RWPE1 (cell line): ENCODE measurements around the gene C1orf167.

Experiments used
- CTCF ChIA-PET: fragments of 350-600 bp; sonication (Branson Sonifier 250); formaldehyde crosslinking; extraction: SDS; loops from one replicate; lab custom pipeline; 2021; lab: Yijun Ruan, JAX
- POLR2A ChIA-PET: fragments of 400-600 bp; formaldehyde crosslinking; extraction: SDS; loops from one replicate; lab custom pipeline; 2020; ENCODE audit warnings: antibody characterized with exemption; ENCODE audit not compliant: low non-redundant PET; lab: Yijun Ruan, JAX
- DNase-seq: peaks from one replicate; pipeline ENCODE4 v3.0.0; 2012; ENCODE audit warnings: low spot score
- H3K27ac ChIP-seq: fragments of 450-650 bp; 2 replicates; pipeline ENCODE4 v1.5.1; 2017
- TF ChIP-seq, protein P1 (sequence below): fragments of 450-650 bp; conservative IDR thresholded peaks from 2 replicates; pipeline ENCODE4 v1.5.1; 2017; ENCODE audit warnings: low read depth, mild to moderate bottlenecking

Gene C1orf167

GRCh38 chr1:11729155-11729497 is 32.9 kb upstream of the C1orf167 start:
- TF ChIP-seq, protein P1, sequence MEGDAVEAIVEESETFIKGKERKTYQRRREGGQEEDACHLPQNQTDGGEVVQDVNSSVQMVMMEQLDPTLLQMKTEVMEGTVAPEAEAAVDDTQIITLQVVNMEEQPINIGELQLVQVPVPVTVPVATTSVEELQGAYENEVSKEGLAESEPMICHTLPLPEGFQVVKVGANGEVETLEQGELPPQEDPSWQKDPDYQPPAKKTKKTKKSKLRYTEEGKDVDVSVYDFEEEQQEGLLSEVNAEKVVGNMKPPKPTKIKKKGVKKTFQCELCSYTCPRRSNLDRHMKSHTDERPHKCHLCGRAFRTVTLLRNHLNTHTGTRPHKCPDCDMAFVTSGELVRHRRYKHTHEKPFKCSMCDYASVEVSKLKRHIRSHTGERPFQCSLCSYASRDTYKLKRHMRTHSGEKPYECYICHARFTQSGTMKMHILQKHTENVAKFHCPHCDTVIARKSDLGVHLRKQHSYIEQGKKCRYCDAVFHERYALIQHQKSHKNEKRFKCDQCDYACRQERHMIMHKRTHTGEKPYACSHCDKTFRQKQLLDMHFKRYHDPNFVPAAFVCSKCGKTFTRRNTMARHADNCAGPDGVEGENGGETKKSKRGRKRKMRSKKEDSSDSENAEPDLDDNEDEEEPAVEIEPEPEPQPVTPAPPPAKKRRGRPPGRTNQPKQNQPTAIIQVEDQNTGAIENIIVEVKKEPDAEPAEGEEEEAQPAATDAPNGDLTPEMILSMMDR: no peak
- no peak overlapping the region for H3K27ac ChIP-seq
- no peak for DNase-seq
- POLR2A ChIA-PET: no interaction called here
- CTCF ChIA-PET: no interaction called here

GRCh38 chr1:11729498-11730428 is 32.2 kb upstream of the C1orf167 start:
- DNase-seq: no peak
- POLR2A ChIA-PET: no interaction called here
- TF ChIP-seq, protein P1: no peak
- H3K27ac ChIP-seq: peak overlapping the region; percentile 82
- CTCF ChIA-PET: no interaction called here

DNA sequence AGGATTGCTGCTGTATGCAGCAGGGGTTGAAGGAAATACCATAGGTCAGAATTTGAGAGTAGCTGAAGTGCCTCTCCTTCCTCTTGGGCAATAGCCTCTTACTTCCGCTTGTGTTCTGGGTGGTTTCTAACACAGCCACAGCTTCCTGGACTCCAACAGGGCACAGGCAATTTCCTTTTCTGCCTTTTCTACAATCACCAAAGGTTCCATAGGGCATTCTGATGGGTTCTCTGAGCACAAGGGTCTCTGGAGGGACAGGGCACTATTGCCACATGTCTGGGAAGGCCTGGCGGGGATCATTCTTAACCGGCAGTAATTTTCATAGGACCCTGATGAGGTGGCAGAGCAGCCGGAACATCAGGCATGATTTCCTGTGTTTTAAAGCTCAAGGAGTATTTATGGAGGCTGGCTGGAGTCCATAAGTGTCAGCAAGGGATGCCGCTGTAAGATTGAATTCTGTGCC is 31.5 kb upstream of the C1orf167 start:
- POLR2A ChIA-PET: no interaction called here
- peak overlapping the region; percentile 82 for H3K27ac ChIP-seq
- CTCF ChIA-PET: no interaction called here
- TF ChIP-seq, protein P1: no peak
- no peak for DNase-seq

- POLR2A ChIA-PET: interaction anchor here (0.6 to 0.7 kb wide), 2 partner anchors 76 to 130 kb away, joined by 3 to 6 read pairs; no protein-coding TSS in a partner anchor
- CTCF ChIA-PET: no interaction called here
Measured at GRCh38 chr1:11731691-11732283, 30.2 kb upstream of the C1orf167 start.

DNA sequence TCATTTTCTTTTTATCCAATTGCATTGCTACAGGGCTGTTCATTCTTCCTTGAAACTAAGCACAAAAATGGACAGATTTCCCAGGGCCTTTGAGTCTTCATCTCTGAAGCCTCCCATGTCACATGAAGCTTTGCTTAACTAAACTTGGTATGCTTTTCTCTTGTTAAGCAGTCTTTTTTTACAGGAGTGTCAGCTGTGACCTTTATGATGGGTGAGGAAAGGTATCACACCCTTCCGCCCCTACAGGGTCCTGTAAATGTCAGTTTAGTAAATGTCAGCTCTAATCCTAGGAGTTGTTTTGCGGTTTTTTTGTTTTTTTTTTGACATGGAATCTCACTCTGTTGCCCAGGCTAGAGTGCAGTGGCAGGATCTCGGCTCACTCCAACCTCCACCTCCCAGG is 28.7 kb upstream of the C1orf167 start:
- ChIA-PET CTCF (interaction anchor here (0.6 kb wide), 2 partner anchors 10 to 351 kb away, joined by 3 read pairs; no protein-coding TSS in a partner anchor), POLR2A (no interaction called here)
- TF ChIP-seq, protein P1: no peak
- H3K27ac ChIP-seq: no peak overlapping the region
- no peak for DNase-seq

More at GRCh38 chr1:11731691-11732283, 30.2 kb upstream of the C1orf167 start:
- no peak for DNase-seq
- TF ChIP-seq, protein P1: no peak
- H3K27ac ChIP-seq: peak overlapping the region; percentile 73

GRCh38 chr1:11735531-11735853 is 26.5 kb upstream of the C1orf167 start:
- H3K27ac ChIP-seq: peak overlapping the region; percentile 98
- ChIA-PET CTCF (interaction anchor here (0.6 to 0.9 kb wide), 3 partner anchors 15 to 93 kb away, joined by 3 to 5 read pairs (median 5); no protein-coding TSS in a partner anchor), POLR2A (interaction anchor here (0.6 kb wide), 1 partner anchor 186 kb away, joined by 4 read pairs; no protein-coding TSS in a partner anchor)
- DNase-seq: no peak
- TF ChIP-seq, protein P1: no peak
